GM18502 (cell line): Measurements from ENCODE around the gene EPB41.

Experiments used
- ATAC-seq: cut with Tn5 transposase; IDR thresholded peaks from one replicate; pipeline ENCODE4 v1.9.1; 2021; ENCODE audit warnings: mild to moderate bottlenecking; ENCODE audit not compliant: unreplicated experiment, poor library complexity

The EPB41 gene

GRCh38 chr1:28890435-28890834, 23.9 kb upstream of the EPB41 start:
- no peak for ATAC-seq

- ATAC-seq = no peak
These were observed 23.5 kb upstream of the EPB41 start for GRCh38 chr1:28890836-28891235.

GRCh38 chr1:28891256-28891655, 23.1 kb upstream of the EPB41 start:
- ATAC-seq = no peak

- no peak for ATAC-seq
These were observed 20.8 kb upstream of the EPB41 start for GRCh38 chr1:28893403-28894102.

- ATAC-seq = no peak
These were observed 19.6 kb upstream of the EPB41 start for GRCh38 chr1:28894785-28895184.

GRCh38 chr1:28895896-28896608, 18.3 kb upstream of the EPB41 start:
- ATAC-seq = no peak

- ATAC-seq = no peak
These were observed 17.8 kb upstream of the EPB41 start for GRCh38 chr1:28896609-28896986.

GRCh38 chr1:28897789-28898188, 16.6 kb upstream of the EPB41 start:
- ATAC-seq = no peak

GRCh38 chr1:28898405-28898881, 15.9 kb upstream of the EPB41 start:
- no peak for ATAC-seq

GRCh38 chr1:28899267-28899666, 15.1 kb upstream of the EPB41 start:
- no peak for ATAC-seq

GRCh38 chr1:28900562-28900961, 13.8 kb upstream of the EPB41 start:
- no peak for ATAC-seq

GRCh38 chr1:28902738-28903137, 11.6 kb upstream of the EPB41 start:
- no peak for ATAC-seq

GRCh38 chr1:28905921-28906666, 8.3 kb upstream of the EPB41 start:
- no peak for ATAC-seq

- ATAC-seq = no peak
These were observed 5.2 kb upstream of the EPB41 start for GRCh38 chr1:28909198-28909597.

GRCh38 chr1:28910379-28911115, 3.8 kb upstream of the EPB41 start:
- ATAC-seq = no peak

- ATAC-seq = no peak
These were observed 562 bp upstream of the EPB41 start for GRCh38 chr1:28913786-28914227.

GRCh38 chr1:28915031-28915895, 894 bp downstream of the EPB41 start:
- ATAC-seq = peak; percentile 9

GRCh38 chr1:28917757-28918118, 3.4 kb downstream of the EPB41 start:
- no peak for ATAC-seq

GRCh38 chr1:28921286-28921869, 7.0 kb downstream of the EPB41 start:
- ATAC-seq = no peak
